NOMO-1 treated with DMSO at 0.1 percent for 48 hours (cell line): Measurements from ENCODE around the gene TYRP1.

Source experiments
- DNase-seq: peaks from one replicate; lab custom pipeline; 2025; ENCODE audit not compliant: unreplicated experiment; lab: John Stamatoyannopoulos, UW

Gene TYRP1

DNA sequence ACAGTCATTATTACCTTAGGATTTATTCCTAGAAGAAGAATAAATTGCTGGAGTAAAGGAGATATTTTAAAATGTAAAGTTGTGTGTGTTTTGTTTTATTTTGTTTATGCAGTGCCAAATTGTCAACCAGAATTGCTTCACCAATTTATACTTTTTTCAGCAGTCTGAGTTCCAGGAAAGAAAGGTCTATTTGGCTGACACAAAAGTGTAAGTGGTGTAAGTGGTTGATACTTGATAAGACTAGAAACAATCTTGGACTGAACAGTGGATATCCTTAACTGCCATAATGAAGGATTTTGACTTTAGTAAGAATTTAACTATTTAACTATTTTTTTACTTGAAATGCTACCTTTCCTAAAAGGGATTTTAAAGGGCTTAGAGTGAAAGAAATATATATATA lies 37.7 kb downstream of the TYRP1 start:
- DNase-seq = no peak

DNA sequence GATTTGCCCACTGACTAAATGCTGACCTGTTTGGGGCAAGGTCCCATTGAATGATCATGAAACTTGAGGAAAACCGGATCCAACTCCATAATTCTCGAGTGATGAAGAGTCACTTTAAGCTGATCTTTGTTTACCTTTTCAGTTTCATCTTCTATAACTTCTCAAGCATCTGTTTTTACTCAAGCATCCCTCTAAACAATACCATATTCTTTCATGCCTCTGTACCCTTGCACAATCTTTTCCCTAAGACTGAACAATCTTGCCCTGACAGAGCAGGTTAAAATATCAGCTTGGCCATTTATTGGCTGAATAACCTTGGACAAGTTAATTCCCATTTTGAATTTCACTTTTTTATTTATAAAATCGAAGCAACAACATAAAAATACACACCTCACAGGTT lies 39.8 kb downstream of the TYRP1 start:
- DNase-seq = no peak

DNA sequence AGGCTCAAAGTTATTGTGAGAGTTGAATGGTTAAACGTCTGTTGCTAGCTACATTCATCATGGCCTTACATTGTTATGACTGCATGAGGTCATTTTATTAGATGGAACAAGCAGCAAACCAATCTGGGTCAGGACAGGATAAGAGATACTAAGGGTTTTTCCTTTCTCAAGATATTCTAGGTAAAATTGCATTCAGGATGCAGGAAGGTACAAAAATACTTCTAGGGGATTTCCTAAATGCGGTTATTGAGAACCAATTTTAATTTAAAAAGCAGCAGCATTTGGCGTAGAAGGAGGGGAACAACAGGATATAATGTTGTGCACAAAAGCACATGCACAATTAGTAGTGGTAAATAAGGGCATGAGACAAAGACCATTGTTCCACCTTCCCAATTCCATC lies 42.5 kb downstream of the TYRP1 start:
- no peak for DNase-seq

DNA sequence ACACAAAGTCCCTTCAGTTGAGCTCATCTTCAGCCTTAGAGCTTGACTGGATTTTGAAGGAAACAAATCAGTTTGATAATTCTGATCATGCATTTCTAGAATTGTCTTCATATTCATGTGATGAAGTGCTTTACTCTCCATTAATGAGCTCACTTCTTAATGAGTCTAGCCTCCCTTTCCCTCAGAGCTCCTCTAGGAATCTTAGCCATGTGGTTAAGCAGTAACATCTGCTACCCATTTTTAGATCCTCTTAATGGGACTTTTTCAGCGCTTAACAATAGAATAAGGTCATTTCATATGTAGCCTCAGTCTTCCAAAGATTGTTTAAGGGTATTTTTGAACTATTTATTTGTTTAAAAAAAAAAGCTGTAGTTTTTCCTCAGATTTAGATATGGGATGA lies 44.7 kb downstream of the TYRP1 start:
- no peak for DNase-seq

DNA sequence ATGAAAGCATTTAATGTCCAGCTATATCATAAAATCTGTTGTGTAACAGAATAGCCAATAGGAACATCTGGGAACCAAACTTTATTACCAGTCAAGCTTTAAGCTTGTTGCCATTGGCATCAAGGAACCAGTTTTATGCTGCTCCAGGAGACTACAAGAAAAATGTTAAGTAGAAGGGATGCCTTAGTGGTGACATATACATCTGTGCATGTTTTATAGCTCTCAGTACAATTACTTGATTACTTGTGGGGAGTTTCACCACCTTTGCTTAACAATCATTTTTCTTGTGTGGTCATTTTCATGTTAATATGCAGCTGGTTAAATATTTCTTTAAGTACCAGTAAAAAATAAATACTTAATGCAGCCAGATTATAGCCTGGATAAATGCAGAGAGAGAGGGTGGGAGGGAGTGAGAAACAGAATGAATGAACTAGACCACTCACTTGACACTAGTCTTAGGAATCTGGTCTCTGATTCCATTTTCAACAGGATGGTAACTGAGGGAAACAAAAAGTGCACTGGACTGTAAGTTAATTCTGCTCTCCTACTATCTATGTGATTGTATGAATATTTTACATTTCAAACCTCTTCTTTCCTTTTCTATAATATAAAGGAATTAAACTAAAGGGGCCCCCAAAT lies 45.9 kb downstream of the TYRP1 start:
- DNase-seq = no peak

DNA sequence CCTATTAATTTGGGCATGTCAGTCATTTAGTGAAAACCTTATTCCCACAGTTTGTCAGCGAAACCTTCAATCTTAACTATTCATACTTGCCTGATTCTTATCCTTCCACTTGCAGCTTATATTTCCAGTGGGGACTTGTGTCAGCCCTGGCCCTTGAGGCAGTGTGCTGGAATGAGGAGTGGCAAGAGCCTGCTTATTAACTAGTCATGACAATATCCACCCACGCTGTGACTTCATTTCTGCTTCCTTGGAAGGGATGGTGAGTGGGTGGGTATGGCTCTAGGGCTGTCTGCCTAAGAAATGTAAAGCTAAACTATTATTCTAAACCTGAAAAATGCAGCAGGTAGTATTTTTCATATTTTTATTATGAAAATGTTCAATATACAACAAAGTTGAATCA lies 47.7 kb downstream of the TYRP1 start:
- no peak for DNase-seq

DNA sequence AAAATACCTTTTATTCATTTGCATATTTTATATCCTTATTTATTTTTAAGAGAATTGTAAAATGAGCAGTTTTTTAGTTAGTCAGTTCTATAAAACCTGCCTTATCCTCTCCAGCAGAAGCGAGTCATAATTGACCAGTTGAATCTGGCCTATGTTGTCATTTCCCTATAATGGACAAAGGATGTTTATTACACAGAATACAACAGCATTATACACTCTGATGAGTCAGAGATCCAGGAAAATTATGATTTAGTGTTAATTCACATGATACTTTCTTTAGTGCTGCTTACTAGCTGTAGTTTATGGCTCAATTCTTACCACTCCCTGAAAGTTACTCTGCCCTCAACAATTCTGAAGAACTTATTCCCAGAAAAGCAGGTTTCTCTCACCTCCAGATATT lies 54.8 kb downstream of the TYRP1 start:
- no peak for DNase-seq

DNA sequence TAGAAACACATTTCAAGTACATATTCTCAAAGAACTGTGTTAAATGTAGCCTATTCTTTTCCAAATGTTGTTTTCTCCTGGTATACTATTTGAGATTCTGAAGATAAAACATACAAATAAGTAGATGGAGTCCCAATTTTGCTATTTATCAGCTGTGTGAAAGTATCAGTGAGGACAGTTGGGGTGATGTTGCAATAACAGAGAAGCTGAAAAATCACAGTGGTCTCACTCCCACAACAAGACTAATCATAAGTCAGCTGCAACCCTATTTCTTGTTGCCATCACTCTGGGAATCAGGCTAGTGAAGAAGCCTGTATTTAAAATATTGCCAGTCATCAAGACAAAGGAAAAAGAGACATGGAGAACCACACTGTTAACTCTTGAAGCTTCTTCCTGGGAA lies 55.8 kb downstream of the TYRP1 start:
- DNase-seq = no peak

DNA sequence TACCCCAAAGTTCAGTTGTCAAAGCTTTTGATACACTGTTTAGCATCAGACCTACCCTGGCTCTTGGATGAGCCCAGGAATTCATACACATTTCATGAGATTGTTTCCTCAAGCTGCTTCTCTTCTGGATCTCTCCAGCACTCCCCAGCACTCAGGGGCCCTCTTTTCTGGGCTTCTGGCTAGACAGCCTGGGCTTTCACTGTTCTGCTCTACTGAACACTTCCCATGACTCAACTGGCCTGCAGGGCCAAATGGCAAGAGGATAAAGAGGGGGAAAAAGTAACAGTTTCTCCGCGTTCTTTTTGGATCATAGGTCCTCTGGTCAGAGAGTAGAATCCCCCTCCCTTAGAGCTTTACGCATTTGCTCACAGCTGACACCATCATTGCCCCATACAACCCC lies 60.7 kb downstream of the TYRP1 start:
- no peak for DNase-seq

DNA sequence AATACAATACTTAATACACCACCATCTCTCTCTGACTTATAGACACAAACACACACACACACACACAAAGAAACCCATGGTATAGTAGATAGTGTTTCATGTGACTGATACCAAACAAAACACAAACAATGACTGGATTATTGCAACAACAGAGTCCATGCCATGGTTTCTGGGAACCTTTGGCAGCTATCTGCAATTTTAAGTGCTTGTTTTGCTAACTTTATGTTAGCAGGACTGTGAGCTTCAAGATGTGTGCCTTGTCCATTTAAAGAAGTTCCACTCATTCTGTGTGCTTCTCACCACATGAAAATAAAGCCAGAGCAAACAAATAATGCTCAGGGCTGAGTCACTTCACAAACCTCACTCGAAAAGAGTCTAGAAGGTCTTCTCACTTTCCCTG lies 66.6 kb downstream of the TYRP1 start:
- no peak for DNase-seq
